Urothelium cell line (cell line): ENCODE results near the gene SIMC1.
"Not testable (repeated sequence)": the region's sequence is repeated elsewhere in the genome, so short reads cannot be mapped to it uniquely, and the experiment has no call there.

Source experiments
- DNase-seq: peaks from one replicate; pipeline ENCODE4 v3.0.0; 2011; ENCODE audit warnings: low spot score, mixed read lengths
- FAIRE-seq: peaks from 2 replicates; lab custom pipeline; 2011; peaks lifted over from hg19 to GRCh38; lab: Jason Lieb, UNC

Gene SIMC1

DNA sequence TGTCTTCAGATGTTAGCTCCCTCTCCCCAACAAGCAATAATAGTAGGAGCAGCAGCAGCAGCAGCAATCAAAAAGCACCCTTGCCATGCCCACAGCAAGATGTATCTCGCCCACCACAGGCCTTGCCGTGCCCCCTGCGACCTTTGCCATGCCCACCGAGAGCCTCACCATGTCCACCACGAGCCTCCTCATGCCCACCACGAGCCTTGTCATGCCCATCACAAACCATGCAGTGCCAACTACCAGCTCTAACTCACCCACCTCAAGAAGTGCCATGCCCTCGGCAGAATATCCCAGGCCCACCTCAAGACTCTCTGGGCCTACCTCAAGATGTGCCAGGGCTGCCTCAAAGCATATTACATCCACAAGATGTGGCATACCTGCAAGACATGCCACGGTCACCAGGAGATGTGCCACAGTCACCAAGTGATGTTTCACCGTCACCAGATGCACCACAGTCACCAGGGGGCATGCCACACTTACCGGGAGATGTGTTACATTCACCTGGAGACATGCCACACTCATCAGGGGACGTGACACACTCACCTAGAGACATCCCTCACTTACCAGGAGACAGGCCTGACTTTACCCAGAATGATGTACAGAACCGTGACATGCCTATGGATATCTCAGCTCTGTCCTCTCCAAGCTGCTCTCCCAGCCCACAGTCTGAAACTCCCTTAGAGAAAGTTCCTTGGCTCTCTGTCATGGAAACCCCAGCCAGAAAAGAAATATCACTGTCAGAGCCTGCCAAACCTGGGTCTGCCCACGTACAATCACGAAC, 52.0 kb downstream of the SIMC1 start:
- peak; percentile 46 for FAIRE-seq
- not testable (repeated sequence) for DNase-seq

DNA sequence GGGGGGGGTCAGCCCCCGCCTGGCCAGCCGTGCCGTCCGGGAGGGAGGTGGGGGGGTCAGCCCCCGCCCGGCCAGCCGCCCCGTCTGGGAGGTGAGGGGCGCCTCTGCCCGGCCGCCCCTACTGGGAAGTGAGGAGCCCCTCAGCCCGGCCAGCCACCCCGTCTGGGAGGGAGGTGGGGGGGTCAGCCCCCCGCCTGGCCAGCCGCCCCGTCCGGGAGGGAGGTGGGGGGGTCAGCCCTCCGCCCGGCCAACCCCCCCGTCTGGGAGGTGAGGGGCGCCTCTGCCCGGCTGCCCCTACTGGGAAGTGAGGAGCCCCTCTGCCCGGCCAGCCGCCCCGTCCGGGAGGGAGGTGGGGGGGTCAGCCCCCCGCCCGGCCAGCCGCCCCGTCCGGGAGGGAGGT, 67.1 kb downstream of the SIMC1 start:
- not testable (repeated sequence) for DNase-seq, FAIRE-seq

DNA sequence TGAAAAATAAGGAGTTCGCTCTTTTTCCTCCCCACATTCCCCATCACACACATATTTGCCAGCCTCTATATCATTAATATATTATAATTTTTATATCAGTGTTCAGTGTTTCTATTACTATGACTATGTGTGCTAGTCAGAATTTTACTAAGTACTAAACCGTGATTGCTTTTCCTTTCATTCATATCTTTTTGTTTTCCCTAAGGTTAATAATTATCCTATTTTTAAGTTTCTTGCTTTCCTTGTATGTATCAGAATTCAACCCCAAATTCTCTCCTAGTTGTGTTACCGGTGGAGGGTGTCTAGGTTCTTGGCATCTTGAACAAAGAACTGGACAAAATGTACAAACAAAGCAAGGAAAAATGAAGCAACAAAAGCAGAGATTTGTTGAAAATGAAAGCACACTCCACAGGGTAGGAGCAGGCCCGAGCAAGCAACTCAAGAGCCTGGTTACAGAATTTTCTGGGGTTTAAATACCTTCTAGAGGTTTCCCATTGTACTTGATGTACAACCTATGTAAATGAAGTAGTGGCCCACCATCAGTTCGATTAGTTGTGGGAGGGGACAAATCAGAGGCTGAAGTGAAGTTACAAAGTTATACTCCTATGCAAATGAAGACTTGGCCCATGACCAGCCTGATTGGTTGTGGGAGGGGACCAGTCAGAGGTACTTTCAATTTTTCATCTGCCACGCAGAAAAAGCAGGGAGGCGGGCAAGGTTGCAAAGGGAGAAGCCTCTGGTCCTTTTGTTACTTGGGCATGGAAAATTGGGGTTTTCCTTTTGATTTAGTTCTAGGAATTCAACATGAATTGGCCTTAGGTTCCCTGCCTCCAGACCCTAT, 79.5 kb downstream of the SIMC1 start:
- DNase-seq: no peak
- FAIRE-seq: no peak

DNA sequence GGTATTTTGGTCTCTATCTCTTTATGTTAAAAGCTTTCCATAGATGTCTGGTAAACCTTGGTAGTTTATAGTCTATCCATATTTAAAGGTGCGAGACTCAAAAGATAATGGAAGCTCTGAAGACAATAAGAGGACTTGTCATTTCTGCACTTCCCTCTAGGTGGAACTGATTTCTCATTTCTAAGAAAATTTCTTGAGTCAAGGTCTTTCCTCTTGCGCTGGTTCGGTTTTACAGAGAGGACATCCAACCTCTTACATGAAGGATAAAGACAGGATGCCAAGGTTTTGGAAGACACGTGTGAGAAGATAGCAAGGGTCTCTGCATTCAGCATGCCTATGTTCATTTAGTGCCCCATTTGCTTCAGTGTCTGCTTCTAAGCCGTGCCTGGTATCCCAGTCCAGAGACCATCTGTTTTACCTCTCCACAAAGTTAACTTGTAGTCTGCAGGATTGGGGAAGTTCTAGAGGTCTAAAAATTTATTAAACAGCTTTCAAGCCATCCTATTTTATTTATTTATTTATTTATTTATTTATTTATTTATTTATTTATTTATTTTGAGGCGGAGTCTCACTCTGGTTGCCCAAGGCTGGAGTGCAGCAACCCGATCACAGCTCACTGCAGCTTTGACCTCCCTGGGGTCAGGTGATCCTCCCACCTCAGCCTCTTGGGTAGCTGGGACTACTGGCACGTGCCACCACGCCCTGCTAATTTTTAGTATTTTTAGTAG, 81.8 kb downstream of the SIMC1 start:
- FAIRE-seq: no peak
- DNase-seq: no peak

DNA sequence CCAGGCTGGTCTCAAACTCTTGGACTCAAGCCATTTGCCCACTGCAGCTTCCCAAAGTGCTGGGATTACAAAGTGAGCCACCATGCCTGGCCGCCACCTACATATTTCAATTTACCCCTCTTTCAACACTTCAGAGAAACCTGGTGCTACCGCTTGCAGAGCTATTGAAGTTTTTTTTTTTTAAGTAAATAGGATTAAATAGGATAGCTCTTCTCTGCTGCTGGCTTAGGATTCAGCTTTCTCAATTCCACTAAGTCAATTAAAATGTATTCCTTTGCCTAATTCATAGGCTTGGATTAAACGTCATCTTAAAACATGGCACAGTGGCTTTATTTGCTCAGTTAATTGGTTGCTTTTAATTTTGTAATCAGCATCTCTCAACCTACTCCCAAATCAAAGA, 82.4 kb downstream of the SIMC1 start:
- DNase-seq: no peak
- FAIRE-seq: no peak

DNA sequence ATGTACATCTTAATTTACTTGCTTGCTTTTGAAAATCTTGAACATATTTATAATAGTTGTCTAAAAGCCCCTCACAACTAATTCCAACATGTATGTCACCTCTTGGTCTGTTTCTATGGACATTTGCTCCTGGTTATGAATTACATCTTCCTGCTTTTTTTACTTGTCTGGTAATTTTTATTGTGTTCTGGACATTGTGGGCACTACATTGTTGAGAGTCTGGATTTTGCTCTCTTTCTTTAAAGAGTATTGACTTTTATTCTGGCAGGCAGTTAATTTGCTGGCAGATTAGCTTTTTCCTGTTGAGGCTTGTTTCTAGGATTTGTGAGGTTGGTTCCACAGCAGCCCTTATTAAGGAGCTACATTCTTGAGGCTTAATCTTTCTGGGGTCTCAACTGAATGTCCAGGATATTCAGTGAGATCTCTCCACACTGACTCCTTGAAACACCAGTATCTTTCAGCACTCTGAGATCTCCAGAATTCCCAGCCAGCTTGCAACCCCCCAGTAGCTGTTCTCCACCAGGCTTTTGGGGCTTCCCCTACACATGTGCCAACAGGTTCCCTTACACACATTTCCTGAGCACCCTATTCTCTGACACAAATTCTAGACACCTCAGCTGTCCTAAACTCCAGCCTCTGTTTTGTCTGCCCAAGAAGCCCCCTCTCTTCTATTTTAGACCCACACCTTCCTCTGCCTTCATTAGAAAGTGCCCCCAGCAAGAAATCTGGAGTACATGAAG, 96.0 kb downstream of the SIMC1 start:
- DNase-seq (no peak), FAIRE-seq (no peak)

DNA sequence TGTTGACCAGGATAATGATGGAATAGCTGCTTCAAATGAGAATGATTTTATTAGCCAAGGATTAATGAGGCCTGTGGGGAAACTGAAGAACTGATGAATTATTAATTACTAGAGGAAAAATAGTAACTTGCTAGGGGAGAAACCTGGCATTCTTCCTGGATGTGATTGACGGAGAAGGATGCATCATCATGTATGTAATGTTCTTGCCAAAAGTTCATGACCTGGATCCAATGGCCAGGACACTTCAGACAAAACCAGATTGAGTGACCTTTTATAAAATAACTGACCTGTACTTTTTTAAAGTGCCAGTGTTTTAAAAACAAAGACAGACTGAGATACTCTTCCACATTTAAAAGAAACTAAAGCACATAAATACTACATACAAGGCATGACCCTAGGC, 99.7 kb downstream of the SIMC1 start:
- FAIRE-seq (no peak), DNase-seq (no peak)

DNA sequence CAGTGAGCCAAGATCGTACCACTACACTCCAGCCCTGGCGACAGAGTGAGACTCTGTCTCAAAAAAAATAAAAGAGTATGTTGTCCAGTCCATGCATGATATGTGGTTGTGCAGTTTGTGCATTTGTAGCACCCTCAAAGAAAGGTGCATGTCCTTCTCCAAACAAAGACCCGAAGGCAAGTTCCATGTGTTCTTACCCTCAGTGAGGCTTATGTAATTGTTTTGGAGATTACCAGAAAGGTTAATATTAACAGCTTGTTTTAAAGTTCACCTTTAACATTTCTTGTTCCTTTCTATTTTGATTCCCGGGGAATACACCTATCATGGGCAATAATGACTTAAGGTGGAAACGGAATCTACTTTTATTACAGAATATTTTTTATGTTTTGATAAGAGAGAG, 101.1 kb downstream of the SIMC1 start:
- no peak for DNase-seq
- FAIRE-seq: no peak

DNA sequence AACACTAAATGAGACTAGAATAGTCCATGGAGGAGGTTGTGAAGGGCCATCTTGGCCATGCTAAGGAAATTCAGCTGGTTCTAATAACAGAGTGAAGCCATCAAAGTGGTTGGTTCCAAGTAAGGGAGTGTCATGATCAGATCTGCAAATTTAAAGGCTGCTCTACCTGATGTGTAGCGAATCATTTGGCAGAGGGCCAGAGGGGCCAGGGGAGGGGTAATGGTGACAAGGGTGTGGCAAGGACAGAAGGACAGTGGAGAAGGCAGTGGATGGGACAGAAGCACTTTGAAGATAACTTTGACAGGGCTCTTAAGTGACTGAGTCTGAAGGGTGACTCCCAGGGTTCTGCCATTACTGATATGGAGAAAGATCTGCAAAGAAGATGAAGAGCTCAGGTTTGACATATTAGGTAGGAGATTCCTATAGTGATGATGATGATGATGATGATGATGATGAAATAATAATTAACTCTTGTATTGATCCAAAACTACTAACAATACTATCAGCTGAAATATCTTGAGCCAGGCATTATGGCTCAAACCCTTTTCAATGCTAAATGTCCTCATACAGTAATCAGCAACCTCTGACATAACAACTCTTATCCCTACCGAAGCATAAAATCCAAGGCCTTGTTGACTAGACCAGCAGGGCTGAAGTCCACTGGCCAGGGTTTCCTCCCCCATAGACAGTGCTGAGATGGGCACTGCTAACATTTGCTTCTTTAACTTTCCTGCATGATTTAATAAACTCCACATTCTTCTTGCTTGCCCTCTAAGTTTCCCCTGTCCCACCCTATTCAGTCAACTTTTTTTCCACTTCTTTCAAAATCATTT, 103.3 kb downstream of the SIMC1 start:
- DNase-seq: no peak
- no peak for FAIRE-seq

DNA sequence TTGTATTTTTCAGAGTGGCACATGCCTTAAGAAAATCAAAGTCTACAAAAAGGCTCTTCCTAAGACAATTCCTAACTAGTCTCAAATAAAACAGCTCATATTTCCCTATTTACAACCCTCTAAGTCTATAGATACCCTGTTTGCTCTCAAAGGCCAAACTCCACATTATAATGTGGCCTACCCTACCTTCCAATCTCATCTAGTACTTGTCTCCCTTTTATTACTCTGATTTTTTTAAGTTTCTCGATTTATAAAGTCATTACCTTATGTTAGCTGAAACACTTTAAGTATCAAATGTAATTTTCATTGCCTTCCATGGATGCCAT, 103.9 kb downstream of the SIMC1 start:
- no peak for FAIRE-seq
- DNase-seq: no peak

DNA sequence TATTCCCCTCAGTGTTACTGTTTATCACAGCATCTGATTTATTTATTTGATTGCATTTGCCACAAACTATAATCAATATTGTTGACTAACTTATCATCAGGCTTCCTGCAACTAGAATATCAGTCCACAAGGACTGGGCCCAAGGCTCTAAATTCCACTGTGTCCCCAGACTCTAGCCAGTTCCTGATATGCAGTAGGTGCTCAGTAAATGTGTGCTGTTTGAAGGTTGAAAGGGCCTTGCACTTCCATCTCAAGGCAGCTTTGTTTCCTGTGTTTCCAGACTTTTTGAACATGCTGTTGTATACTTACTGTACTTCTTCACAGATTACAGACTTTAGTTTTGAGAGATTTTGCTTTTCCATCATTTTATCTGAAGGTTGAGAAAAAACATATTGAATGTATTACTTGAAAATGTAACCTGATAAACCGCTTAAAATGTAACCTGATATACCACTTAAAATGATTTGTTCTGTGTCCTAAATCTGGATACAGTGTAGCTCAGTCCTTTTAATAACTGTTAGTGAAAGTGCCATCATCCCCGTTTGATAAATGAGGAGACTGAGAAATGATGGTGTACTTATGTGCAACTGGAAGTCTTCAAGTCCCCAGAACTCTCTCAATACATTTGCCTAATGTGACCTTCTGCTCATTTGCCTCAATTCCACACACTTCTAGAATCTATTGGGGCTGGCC, 104.7 kb downstream of the SIMC1 start:
- no peak for FAIRE-seq
- DNase-seq: no peak

DNA sequence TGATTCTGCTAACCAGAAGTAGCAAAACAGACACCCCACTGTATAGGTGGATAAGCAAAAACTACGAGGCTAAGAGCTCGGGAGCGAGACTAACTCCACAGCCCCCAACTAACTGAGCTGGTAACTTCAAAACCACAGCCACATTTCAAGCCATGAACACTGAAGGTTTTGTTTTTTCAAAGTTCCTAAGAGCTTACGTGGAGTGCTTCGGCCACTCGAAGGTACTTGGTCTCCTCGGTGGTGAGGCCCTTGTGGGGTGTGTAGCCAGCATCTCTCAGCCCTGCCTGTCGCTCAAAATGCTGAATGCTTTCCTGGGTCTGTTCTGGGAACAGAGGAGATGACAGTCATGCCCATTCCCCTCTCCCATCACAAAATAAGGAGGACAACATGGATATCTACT, 112.2 kb downstream of the SIMC1 start:
- FAIRE-seq (no peak), DNase-seq (no peak)

DNA sequence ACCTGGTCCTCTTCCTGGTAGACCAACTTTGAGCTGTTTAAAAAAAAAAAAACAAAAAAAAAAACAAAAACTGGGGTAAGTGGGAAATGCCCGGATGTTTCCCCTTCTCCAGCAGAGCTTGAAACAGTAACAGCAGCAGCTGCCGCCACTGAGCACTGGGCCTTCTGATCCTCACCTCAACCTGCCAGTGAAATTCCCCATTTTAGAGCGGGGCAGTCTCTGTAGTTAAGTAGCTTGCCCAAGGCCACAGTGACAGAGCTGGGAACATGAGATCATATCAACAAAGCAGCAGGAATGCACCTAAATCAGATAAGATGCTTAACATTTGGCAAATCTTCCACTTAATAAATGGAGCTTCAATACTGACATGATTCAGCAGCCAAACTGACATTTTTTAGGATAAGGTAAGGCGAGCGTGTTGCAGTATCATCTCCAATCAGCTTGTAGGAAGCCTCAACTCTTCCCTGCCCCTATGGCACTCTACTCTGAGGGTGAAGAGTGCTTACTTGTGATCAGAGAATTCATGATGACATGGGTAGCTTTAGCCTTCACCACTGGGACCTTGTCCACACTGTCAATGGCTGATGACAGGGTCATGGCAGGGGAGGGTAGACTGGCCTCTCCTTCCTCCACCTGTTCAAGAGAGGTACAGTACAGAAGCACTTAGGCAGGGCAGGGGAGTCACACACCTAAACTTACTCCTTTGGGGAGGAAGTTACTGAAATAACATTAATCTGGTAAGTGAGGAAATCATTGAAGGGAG, 114.1 kb downstream of the SIMC1 start:
- DNase-seq (no peak), FAIRE-seq (no peak)

DNA sequence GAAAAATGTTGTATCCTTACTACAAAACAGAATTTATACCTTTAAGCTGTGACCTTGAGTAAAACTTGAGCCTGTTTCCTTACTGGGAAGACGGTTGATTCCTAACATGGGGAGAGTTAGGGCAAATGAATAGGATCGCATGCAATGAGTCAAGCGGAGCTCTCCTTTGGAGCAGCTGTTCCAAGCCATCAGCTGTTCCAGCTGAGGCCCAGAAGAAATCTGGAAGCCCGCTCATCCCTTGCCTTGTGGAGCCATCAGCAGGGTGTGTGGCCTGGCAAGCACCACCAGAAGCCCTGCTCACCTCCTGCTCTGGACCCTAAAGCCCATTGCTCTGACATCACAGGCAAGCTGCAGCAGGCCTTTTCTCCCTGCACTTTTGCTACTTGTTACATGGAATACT, 115.3 kb downstream of the SIMC1 start:
- no peak for DNase-seq
- no peak for FAIRE-seq

DNA sequence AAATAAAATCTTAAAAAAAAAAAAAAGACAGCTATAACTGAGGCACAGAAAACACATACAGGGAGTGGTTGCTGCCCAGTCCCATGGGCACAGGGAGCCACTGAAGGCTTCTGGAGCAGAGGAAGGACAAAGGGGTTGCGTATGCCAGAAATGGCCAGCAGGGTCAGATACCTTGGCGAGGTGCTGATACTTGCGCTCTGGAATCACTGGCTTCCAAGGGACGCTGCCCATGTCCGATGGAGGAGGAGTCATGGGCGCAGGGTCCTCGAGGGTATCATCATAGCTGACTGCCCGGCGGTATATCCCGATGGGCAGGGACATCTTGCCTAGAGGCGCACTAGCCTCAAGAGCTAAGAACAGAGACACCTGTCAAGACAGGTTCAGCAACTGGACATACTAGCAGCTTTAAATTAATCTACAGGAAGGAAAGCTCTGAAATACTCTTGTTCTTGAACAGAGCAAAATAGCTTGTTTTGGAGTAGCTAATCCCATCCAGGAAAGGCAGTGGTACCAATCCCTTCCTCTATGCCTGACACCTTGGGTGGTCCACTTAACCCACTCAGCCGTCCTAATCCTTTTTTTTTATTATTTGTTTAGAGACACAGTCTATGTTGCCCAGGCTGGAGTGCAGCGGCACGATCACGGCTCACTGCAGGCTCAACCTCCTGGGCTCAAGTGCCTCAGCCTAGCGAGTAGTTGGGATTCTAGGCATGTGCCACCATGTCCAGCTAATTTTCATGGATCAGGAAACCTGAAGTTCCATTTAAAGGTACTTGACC, 117.4 kb downstream of the SIMC1 start:
- DNase-seq (no peak), FAIRE-seq (no peak)

DNA sequence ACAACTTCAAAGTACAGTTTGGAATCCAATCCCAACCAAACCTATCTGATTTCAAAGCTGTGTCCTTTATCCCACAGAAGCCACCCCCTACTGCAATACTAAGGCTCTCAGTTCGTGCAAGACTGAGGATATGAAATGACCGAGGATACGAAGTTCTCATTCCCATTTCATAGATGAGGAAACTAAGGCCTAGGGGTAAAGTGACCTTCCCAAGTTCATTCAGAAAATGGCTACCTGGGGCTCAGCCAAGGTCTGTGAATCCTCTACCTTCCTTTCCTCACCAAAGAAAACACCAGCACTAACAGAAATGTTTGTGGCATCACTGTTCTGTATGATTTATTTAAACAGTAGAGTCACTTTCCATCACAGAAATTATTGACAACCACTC, 117.9 kb downstream of the SIMC1 start:
- DNase-seq: no peak
- no peak for FAIRE-seq

DNA sequence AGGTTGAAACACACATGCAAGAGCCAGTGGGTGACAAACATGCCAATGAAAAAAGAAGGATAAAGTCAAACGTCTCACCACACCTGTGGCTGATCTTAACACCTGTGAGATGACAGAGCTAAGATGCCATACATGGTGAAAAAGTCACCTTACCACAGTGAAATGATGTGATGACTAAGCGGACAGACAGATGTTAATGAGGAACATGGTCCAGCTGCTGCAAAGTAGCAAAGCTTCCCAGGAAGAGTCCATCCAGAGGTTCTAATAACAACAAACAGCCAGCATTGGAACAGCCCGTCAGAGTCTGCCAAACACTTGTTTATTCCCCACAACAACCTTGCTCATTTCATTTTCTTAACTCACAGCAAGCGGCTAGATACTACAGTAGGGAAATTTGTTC, 121.4 kb downstream of the SIMC1 start:
- no peak for FAIRE-seq
- no peak for DNase-seq

DNA sequence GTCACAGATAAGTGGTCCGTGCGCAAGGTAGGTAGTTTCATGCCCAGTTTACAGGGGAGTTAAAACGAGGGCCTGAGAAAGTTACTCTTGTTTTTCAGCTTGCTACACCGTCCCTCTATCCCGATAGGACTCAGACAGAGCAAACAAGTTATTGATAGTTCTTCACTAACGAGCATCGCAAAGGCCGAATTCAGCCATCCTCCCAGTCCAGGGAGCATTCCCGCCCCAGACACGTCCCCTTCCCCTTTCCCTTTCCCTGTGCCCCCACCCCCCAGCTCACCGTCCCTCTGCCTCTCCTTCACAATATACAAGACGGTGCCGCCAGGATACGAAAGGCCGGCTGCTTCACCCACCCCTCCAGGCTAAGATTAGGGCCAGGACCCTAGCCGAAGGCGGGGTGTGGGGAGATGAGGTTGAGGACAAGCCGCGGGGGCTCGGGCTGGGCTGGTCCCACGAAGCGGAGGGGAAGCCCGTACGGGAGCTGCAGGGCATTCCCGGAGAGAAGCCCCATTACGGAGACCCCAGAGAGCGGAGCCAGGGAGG, 122.7 kb downstream of the SIMC1 start:
- FAIRE-seq: no peak
- DNase-seq: no peak
